ENCODE measurements around the gene KLF12.

DNA sequence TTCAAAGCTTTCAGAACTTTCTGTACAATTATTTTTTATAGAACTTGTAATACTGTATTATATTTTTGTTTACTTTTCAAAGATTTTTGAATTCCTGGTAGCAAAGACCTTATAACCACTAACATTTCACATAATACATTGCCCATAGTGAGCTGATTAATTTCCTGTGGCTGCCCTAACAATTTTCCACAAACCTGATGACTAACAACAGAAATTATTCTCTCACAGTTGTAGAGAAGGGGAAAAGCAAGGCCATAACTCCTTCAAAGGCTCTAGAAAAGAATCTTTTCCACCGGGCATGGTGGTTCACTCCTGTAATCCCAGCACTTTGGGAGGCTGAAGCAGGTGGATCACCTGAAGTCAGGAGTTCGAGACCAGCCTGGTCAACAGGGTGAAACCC lies 19.1 kb downstream of the KLF12 start:
- TF ChIP-seq EP300 (IDR thresholded peaks at IDR 0.05) (no peak), POLR2A (IDR thresholded peaks at IDR 0.05) (no peak), POLR2AphosphoS5 (IDR thresholded peaks at IDR 0.05) (no peak)
- TF ChIP-seq, protein P1, sequence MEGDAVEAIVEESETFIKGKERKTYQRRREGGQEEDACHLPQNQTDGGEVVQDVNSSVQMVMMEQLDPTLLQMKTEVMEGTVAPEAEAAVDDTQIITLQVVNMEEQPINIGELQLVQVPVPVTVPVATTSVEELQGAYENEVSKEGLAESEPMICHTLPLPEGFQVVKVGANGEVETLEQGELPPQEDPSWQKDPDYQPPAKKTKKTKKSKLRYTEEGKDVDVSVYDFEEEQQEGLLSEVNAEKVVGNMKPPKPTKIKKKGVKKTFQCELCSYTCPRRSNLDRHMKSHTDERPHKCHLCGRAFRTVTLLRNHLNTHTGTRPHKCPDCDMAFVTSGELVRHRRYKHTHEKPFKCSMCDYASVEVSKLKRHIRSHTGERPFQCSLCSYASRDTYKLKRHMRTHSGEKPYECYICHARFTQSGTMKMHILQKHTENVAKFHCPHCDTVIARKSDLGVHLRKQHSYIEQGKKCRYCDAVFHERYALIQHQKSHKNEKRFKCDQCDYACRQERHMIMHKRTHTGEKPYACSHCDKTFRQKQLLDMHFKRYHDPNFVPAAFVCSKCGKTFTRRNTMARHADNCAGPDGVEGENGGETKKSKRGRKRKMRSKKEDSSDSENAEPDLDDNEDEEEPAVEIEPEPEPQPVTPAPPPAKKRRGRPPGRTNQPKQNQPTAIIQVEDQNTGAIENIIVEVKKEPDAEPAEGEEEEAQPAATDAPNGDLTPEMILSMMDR (IDR thresholded peaks at IDR 0.05), result no peak
